Effector memory CD8-positive, alpha-beta T cell (primary cell): ENCODE measurements around the gene SLC39A7.

ENCODE experiments used
- ATAC-seq: fragments of 150-1000 bp; cut with Tn5 transposase; replicated peaks from 2 replicates; pipeline ENCODE4 v1.10.0; 2021; ENCODE audit warnings: mild to moderate bottlenecking, moderate library complexity
- DNase-seq, 3 experiments: peaks; one replicate each; pipeline ENCODE4 v3.0.0; 2021
- H3K27ac Mint-ChIP-seq, 2 donors: one replicate each; pipeline ENCODE4 v1.8.0; 2022; ENCODE audit warnings: mild to moderate bottlenecking in 2 of 2, mixed read lengths in 2 of 2, moderate library complexity in 2 of 2
- H3K27me3 Mint-ChIP-seq, 2 donors: one replicate each; pipeline ENCODE4 v1.8.0; 2022; ENCODE audit warnings: mixed read lengths in 2 of 2
- H3K36me3 Mint-ChIP-seq: one replicate; pipeline ENCODE4 v1.8.0; 2022; ENCODE audit warnings: mild to moderate bottlenecking, moderate library complexity, mixed read lengths; ENCODE audit not compliant: insufficient read depth
- H3K4me1 Mint-ChIP-seq, 2 donors: one replicate each; pipeline ENCODE4 v1.8.0; 2022; ENCODE audit warnings: low read depth in 2 of 2, mixed read lengths in 2 of 2
- H3K4me3 Mint-ChIP-seq, 2 donors: one replicate each; pipeline ENCODE4 v1.8.0; 2022; ENCODE audit warnings: mild to moderate bottlenecking in 2 of 2, mixed read lengths in 2 of 2, moderate library complexity in 2 of 2
- H3K9me3 Mint-ChIP-seq, 2 donors: one replicate each; pipeline ENCODE4 v1.8.0; 2022; ENCODE audit warnings: mixed read lengths in 2 of 2

Gene SLC39A7

DNA sequence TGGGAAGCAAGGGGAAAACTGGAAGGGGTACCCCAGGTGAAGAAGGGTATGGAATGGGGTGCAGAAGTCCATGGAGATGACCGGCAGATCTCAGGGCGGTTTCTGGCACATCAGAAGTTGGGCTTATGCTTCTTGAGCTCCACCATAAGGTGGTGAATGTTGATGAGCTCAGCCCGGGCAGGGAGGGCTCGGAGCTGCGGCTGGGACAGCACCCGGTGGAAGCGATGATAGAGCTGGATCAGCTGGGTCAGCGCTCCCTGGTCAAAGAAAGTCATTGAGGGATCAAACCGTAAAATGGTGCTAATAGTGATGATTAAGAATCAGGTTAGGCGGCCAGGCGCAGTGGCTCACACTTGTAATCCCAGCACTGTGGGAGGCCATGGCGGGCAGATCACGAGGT is 50.1 kb downstream of the SLC39A7 start:
- no peak for DNase-seq
- Mint-ChIP-seq H3K4me1 (peaks cover 26% of the 10 kb centered on the region in 2 donors), H3K4me3 (peak overlapping the region in 1 of 2 donors; percentile 90), H3K9me3 (no peaks in the 10 kb centered on the region), H3K27me3 (no peaks in the 10 kb centered on the region), H3K36me3 (peaks cover 21% of the 10 kb centered on the region), H3K27ac (peak overlapping the region in 1 of 2 donors; percentile 97)
- no peak for ATAC-seq

DNA sequence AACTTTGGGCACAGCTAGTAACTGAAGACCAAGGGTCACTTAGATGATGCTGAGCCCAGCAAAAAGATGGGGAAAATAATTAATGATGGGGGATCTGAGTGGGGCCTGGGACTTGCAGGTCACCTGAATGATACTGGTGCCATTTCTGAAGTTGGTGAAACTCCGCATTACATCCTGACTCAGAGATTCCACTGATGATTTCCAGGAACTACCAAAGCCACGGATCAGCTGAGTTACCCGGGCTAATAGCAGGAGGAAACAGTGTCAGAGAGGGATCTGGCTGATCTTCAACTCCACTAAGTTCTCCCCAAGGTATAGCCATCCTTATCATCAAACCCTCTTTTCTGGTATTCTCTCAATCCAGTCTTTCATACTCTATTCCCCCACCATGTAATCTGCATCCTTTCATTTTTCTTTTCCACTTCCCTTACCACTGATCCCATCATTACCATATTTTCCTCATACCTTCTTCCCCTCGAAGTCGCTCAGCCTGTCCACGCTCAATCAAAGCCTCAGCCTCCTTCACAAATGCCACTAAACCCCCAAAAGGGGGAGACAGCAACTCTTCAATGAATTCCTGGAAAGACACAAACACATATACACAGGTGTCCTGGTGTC is 50.8 kb downstream of the SLC39A7 start:
- Mint-ChIP-seq H3K27me3 (no peaks in the 10 kb centered on the region), H3K4me3 (no peak overlapping the region), H3K27ac (no peak overlapping the region), H3K36me3 (peaks cover 26% of the 10 kb centered on the region), H3K4me1 (peaks cover 26% of the 10 kb centered on the region in 2 donors), H3K9me3 (no peaks in the 10 kb centered on the region)
- no peak for ATAC-seq
- DNase-seq: no peak

DNA sequence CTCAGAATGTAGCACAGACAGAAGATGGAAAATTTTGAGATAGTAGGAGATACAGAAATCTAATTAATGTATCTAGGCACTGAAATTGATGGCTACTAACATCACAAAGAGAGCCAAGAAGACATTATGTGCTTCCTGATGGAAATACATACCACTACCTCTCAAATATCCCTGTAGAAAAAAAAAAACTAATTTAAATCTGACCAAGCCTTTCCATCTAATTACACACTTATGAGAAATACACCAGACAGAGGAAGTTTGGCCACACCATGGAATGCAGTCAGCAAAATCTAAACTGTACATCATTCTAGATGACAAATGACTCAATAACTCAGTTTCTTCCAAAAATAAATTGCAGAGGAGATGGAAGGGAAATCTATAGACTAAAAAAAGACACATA is 52.1 kb downstream of the SLC39A7 start:
- Mint-ChIP-seq H3K4me1 (peaks cover 26% of the 10 kb centered on the region in 2 donors), H3K27me3 (no peaks in the 10 kb centered on the region), H3K9me3 (no peaks in the 10 kb centered on the region), H3K27ac (no peak overlapping the region), H3K4me3 (no peak overlapping the region), H3K36me3 (peaks cover 30% of the 10 kb centered on the region)
- no peak for ATAC-seq
- no peak for DNase-seq
